ENCODE results near the gene TMEM9.

DNA sequence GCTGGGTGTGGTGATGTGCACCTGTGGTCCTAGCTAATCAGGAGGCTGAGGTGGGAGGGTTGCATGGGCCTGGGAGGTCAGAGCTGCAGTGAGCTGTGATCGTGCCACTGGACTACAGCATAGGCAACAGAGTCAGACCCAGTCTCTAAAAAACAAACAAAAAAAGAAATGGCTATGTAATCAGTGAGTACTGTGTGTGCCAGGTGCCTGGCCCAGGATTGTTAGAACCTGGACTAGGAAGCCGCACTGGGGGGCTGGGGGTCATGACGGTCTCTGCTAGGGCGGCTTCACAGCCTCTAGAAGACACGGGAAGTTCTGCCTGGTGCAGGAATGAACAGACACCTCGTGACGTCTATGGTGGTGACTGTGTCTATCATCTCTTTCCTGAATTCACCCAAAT, 8.5 kb downstream of the TMEM9 start:
- no peak for TF ChIP-seq POLR2A (IDR thresholded peaks at IDR 0.05; ENCODE audit: low read length)
- no peak for TF ChIP-seq GATA1 (IDR thresholded peaks at IDR 0.05; ENCODE audit: low read depth, low read length)
